ENCODE data around the gene MYO3A.
"Not testable (repeated sequence)": the region's sequence is repeated elsewhere in the genome, so short reads cannot be mapped to it uniquely, and the experiment has no call there.

The MYO3A gene

DNA sequence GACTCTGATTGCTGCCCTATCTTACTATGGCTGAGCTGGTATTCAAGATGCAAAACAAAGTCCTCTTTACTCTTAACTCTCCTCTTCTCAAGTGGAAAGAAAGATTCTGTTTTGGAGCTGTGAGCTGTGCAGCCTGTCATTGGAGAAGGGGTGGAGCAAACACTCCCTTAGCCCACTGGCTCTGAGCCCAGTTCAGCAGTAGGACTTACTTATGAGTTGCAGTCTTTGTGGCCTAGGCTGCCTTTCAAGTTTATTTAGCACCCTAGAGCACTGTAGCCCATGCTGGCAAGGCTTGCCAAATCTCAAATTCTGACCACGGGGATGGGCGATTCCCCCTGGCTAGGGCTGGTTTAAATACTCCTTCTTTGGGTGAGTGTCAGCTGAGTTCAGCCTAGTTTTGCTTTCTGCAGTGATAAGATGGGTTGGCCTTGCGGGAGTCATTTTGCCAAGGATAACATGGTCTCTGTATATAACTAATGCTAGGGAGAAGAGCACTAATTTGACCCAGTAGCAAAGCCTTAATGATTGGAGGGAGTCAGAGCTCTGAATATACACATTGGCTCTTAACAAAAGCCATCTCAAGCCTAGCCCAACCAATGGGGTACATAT is 110.2 kb downstream of the MYO3A start:
- no peak for TF ChIP-seq SUZ12 (IDR thresholded peaks at IDR 0.05; ENCODE audit: extremely low read depth, insufficient read depth, insufficient read length)
- no peak for TF ChIP-seq YY1 (IDR thresholded peaks at IDR 0.05; ENCODE audit: insufficient read depth, insufficient read length)
- no peak overlapping the region for H3K4me3 ChIP-seq (ENCODE audit: insufficient read length, low read depth)
- no peaks in the 10 kb centered on the region for H3K9me3 ChIP-seq (ENCODE audit: insufficient read depth, low read length)
- no peaks in the 10 kb centered on the region for H3K36me3 ChIP-seq (ENCODE audit: insufficient read depth, insufficient read length, low read length)
- no peaks in the 10 kb centered on the region for H3K4me1 ChIP-seq (ENCODE audit: insufficient read depth, insufficient read length)
- no peak for DNase-seq (ENCODE audit: low read depth, low spot score)
- H3K9ac ChIP-seq (ENCODE audit: insufficient read length, low read depth) = no peak overlapping the region
- no peaks in the 10 kb centered on the region for H3K27me3 ChIP-seq (ENCODE audit: insufficient read depth, insufficient read length)

DNA sequence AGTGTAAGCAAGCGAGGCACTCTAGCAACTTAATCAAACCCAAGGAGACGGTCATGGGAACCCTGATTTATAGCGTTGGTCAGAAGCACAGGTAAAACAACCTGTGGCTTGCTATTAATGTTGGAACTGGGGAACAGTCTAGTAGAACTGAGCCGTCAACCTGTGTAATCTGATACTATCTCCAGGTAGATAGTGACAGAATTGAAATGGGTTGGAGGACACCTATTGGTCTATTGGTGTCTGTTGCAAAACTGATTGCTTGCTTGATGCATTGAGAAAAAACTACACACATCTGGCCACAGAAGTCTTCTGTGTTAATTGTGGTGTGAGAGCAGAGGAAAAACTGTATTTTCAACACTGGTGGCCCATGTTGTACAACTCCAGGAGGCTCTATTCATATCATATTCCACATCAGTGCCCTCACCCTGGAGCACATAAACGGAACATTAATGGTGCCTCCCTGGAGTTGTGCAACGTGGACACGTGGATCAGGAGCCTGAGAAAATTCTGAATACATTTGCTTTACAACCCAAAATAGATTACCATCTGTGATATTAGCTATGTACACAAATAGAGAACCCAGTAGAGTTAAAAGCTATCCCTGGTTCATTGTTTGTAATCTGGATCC is 112.2 kb downstream of the MYO3A start:
- Histone ChIP-seq H3K9ac (ENCODE audit: insufficient read length, low read depth) (no peak overlapping the region), H3K27me3 (ENCODE audit: insufficient read depth, insufficient read length) (no peaks in the 10 kb centered on the region), H3K4me3 (ENCODE audit: insufficient read length, low read depth) (no peak overlapping the region), H3K4me1 (ENCODE audit: insufficient read depth, insufficient read length) (no peaks in the 10 kb centered on the region), H3K9me3 (ENCODE audit: insufficient read depth, low read length) (no peaks in the 10 kb centered on the region), H3K36me3 (ENCODE audit: insufficient read depth, insufficient read length, low read length) (no peaks in the 10 kb centered on the region)
- DNase-seq (ENCODE audit: low read depth, low spot score) = no peak
- no peak for TF ChIP-seq YY1 (IDR thresholded peaks at IDR 0.05; ENCODE audit: insufficient read depth, insufficient read length)
- TF ChIP-seq ZNF274 (IDR thresholded peaks at IDR 0.05; ENCODE audit: low read depth, low read length) = no peak
- TF ChIP-seq SUZ12 (IDR thresholded peaks at IDR 0.05; ENCODE audit: extremely low read depth, insufficient read depth, insufficient read length) = no peak

DNA sequence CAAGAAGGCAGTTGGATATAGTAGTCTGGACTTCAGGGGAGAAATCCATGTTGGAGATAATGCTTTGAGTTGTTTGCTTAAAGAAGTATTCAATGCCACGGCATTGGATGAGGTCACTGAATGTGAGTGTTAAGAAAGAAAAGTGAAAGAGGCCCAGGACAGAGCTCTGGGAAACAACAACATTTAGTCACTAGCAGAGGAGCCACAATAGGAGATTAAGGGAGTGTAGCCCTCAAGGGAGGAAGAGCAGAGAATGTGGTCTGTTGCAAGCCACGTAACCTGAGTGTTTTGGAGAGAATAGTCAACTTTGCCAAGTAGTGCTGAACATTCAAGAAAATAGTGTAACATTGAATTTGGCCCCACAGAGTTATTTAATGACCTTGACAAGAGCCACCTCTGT is 114.7 kb downstream of the MYO3A start:
- Histone ChIP-seq H3K4me3 (ENCODE audit: insufficient read length, low read depth) (no peak overlapping the region), H3K27me3 (ENCODE audit: insufficient read depth, insufficient read length) (no peaks in the 10 kb centered on the region), H3K9ac (ENCODE audit: insufficient read length, low read depth) (no peak overlapping the region), H3K36me3 (ENCODE audit: insufficient read depth, insufficient read length, low read length) (no peaks in the 10 kb centered on the region), H3K4me1 (ENCODE audit: insufficient read depth, insufficient read length) (no peaks in the 10 kb centered on the region), H3K9me3 (ENCODE audit: insufficient read depth, low read length) (no peaks in the 10 kb centered on the region)
- no peak for DNase-seq (ENCODE audit: low read depth, low spot score)
- TF ChIP-seq YY1 (IDR thresholded peaks at IDR 0.05; ENCODE audit: insufficient read depth, insufficient read length) (no peak), ZNF274 (IDR thresholded peaks at IDR 0.05; ENCODE audit: low read depth, low read length) (no peak), SUZ12 (IDR thresholded peaks at IDR 0.05; ENCODE audit: extremely low read depth, insufficient read depth, insufficient read length) (no peak)

DNA sequence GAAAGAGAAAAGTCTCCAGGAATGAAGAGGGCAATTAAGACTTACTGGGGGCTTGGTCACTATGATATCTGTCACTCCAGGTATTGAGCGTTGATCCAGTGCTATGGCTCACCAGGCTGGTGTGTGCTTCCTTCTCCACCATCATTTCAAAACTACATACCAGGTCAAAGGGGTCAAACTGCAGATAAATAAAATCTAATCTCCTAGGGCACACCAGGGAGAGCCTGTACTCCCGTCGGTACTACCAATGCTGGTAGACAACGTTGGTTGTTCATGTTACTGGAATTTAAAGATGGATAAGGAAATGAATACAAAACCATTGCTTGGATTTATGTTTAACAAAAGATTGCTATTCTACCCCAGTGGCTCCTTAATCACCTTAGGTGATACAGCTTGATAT is 118.3 kb downstream of the MYO3A start:
- no peaks in the 10 kb centered on the region for H3K27me3 ChIP-seq (ENCODE audit: insufficient read depth, insufficient read length)
- H3K4me3 ChIP-seq (ENCODE audit: insufficient read length, low read depth) = no peak overlapping the region
- no peak for TF ChIP-seq ZNF274 (IDR thresholded peaks at IDR 0.05; ENCODE audit: low read depth, low read length)
- no peak for TF ChIP-seq YY1 (IDR thresholded peaks at IDR 0.05; ENCODE audit: insufficient read depth, insufficient read length)
- no peak for TF ChIP-seq SUZ12 (IDR thresholded peaks at IDR 0.05; ENCODE audit: extremely low read depth, insufficient read depth, insufficient read length)
- DNase-seq (ENCODE audit: low read depth, low spot score) = no peak
- no peak overlapping the region for H3K9ac ChIP-seq (ENCODE audit: insufficient read length, low read depth)
- H3K9me3 ChIP-seq (ENCODE audit: insufficient read depth, low read length) = no peaks in the 10 kb centered on the region
- H3K36me3 ChIP-seq (ENCODE audit: insufficient read depth, insufficient read length, low read length) = no peaks in the 10 kb centered on the region
- no peaks in the 10 kb centered on the region for H3K4me1 ChIP-seq (ENCODE audit: insufficient read depth, insufficient read length)

DNA sequence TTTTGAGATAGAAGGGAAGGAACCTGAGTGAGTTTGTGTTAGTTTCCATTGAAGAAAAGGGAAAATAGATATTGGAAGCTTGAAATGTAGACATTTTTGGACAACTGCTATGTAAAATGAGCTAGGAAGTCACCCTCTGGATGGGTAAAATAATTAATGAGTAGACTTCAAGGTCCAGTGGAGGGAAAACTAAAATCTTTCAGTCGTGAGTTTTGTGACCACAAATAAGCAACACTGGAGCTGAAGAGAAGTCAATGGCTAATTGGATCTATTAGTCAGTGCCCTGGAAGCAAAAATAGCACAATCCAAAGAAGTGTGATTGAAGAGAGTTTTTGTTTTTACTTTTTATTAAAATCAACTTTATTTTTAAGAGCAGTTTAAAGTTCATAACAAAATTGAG is 123.4 kb downstream of the MYO3A start:
- DNase-seq (ENCODE audit: low read depth, low spot score) = no peak
- H3K9me3 ChIP-seq (ENCODE audit: insufficient read depth, low read length) = no peaks in the 10 kb centered on the region
- no peak for TF ChIP-seq SUZ12 (IDR thresholded peaks at IDR 0.05; ENCODE audit: extremely low read depth, insufficient read depth, insufficient read length)
- no peak overlapping the region for H3K9ac ChIP-seq (ENCODE audit: insufficient read length, low read depth)
- no peaks in the 10 kb centered on the region for H3K4me1 ChIP-seq (ENCODE audit: insufficient read depth, insufficient read length)
- H3K27me3 ChIP-seq (ENCODE audit: insufficient read depth, insufficient read length) = no peaks in the 10 kb centered on the region
- no peak overlapping the region for H3K4me3 ChIP-seq (ENCODE audit: insufficient read length, low read depth)
- H3K36me3 ChIP-seq (ENCODE audit: insufficient read depth, insufficient read length, low read length) = no peaks in the 10 kb centered on the region

DNA sequence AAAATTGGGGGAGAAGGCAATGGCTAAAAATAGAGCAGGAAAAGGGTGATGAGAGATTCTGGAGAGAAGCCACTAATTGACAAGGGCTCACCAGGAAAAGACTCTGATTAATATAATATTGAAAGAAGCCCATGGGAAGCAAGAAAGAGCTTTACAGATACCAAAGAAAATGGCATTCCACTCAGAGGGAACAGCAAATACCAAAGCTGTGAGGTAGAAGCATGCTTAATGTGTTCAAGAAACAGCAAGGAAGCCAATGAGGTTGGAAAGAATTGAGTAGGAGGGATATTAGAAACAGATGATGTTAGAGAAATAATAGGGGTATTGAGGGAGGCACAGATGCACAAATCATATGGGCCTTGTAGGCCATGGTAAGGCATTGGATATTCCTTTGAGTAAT is 130.1 kb downstream of the MYO3A start:
- DNase-seq (ENCODE audit: low read depth, low spot score) = no peak
- no peaks in the 10 kb centered on the region for H3K27me3 ChIP-seq (ENCODE audit: insufficient read depth, insufficient read length)
- no peaks in the 10 kb centered on the region for H3K36me3 ChIP-seq (ENCODE audit: insufficient read depth, insufficient read length, low read length)
- H3K9ac ChIP-seq (ENCODE audit: insufficient read length, low read depth) = no peak overlapping the region
- no peaks in the 10 kb centered on the region for H3K9me3 ChIP-seq (ENCODE audit: insufficient read depth, low read length)
- TF ChIP-seq SUZ12 (IDR thresholded peaks at IDR 0.05; ENCODE audit: extremely low read depth, insufficient read depth, insufficient read length) = no peak
- no peak for TF ChIP-seq ZNF274 (IDR thresholded peaks at IDR 0.05; ENCODE audit: low read depth, low read length)
- TF ChIP-seq YY1 (IDR thresholded peaks at IDR 0.05; ENCODE audit: insufficient read depth, insufficient read length) = no peak
- no peaks in the 10 kb centered on the region for H3K4me1 ChIP-seq (ENCODE audit: insufficient read depth, insufficient read length)
- no peak overlapping the region for H3K4me3 ChIP-seq (ENCODE audit: insufficient read length, low read depth)

DNA sequence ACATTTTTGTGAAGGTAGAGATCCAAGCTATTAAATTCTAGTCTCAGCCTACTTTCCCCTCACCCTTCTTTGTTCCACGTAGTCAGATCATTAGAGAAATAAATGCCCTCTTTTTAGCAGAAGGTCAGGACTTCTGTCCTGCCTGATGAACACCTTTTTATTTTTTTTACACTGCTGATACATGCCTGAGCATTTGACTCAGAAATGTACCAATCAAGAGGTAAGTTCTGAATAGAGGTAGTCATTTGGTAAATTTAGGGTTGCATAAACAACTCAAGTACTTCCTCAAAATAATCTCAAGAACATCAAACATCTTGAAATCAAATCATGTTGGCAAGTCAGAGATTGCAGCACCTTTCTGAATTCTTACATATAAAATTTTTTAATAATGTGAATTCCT is 133.7 kb downstream of the MYO3A start:
- H3K27me3 ChIP-seq (ENCODE audit: insufficient read depth, insufficient read length) = no peaks in the 10 kb centered on the region
- H3K9me3 ChIP-seq (ENCODE audit: insufficient read depth, low read length) = no peaks in the 10 kb centered on the region
- no peak overlapping the region for H3K4me3 ChIP-seq (ENCODE audit: insufficient read length, low read depth)
- no peaks in the 10 kb centered on the region for H3K4me1 ChIP-seq (ENCODE audit: insufficient read depth, insufficient read length)
- H3K9ac ChIP-seq (ENCODE audit: insufficient read length, low read depth) = no peak overlapping the region
- DNase-seq (ENCODE audit: low read depth, low spot score) = no peak
- TF ChIP-seq ZNF274 (IDR thresholded peaks at IDR 0.05; ENCODE audit: low read depth, low read length) (no peak), SUZ12 (IDR thresholded peaks at IDR 0.05; ENCODE audit: extremely low read depth, insufficient read depth, insufficient read length) (no peak), YY1 (IDR thresholded peaks at IDR 0.05; ENCODE audit: insufficient read depth, insufficient read length) (no peak)
- no peaks in the 10 kb centered on the region for H3K36me3 ChIP-seq (ENCODE audit: insufficient read depth, insufficient read length, low read length)

DNA sequence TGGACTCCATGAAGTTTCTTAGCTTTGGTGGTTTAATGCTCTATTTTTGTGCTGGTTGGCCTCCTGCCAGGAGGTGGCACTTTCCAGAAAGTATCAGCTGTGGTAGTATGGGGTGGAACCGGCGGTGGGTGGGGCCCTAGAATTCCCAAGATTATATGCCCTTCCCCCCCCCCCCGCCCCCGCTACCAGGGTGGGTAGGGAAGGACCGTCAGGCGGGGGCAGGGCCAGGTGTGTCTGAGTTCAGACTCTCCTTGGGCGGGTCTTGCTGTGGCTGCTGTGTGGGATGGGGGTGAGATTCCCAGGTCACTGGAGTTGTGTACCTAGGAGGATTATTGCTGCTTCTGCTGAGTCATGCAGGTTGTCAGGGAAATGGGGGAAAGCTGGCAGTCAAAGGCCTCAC is 146.9 kb downstream of the MYO3A start:
- H3K27me3 ChIP-seq (ENCODE audit: insufficient read depth, insufficient read length); H3K36me3 ChIP-seq (ENCODE audit: insufficient read depth, insufficient read length, low read length); H3K4me3 ChIP-seq (ENCODE audit: insufficient read length, low read depth); H3K9ac ChIP-seq (ENCODE audit: insufficient read length, low read depth); DNase-seq (ENCODE audit: low read depth, low spot score); H3K4me1 ChIP-seq (ENCODE audit: insufficient read depth, insufficient read length); H3K9me3 ChIP-seq (ENCODE audit: insufficient read depth, low read length): not testable (repeated sequence)

Data from NT2/D1 (cell line).